HepG2 (cell line): ENCODE measurements around the gene TENT4B. TPM values are rescaled to one million over a fixed set of nuclear protein-coding genes. Genes with fewer than 3 reads are reported as not detected.

Experiments
- ATAC-seq: fragments of 200-7000 bp; cut with Tn5 transposase; 3 replicates; pipeline ENCODE4 v1.9.1; 2020; ENCODE audit warnings: mild to moderate bottlenecking, moderate library complexity
- BruUV-seq: library from RNA; stranded (reverse); fragments of 400-500 nt; replicated peaks from 2 replicates; lab custom pipeline; 2021; lab: Mats Ljungman, UMichigan
- CTCF ChIA-PET: fragments of 300-600 bp; formaldehyde crosslinking; extraction: SDS; loops from one replicate; lab custom pipeline; 2021; ENCODE audit warnings: low total read pairs, inconsistent platforms, low intra/inter-chr PET ratio; lab: Yijun Ruan, JAX
- POLR2A ChIA-PET: fragments of 350-600 bp; sonication (Branson Sonifier 250); formaldehyde crosslinking; loops from one replicate; lab custom pipeline; 2020; ENCODE audit warnings: antibody characterized with exemption, inconsistent platforms; lab: Yijun Ruan, JAX
- DNase-seq: peaks from one replicate; pipeline ENCODE4 v3.0.0-alpha.2; 2015; ENCODE audit warnings: low spot score
- FAIRE-seq: peaks from 3 replicates; lab custom pipeline; 2011; peaks lifted over from hg19 to GRCh38; lab: Jason Lieb, UNC
- H2AFZ ChIP-seq: one replicate; pipeline ENCODE4 v1.6.1; 2011; ENCODE audit warnings: low read length, inconsistent platforms
- H3K27ac ChIP-seq: fragments of 300-600 bp; 3 replicates; pipeline ENCODE4 v1.8.0; 2011; ENCODE audit warnings: mixed run types, mild to moderate bottlenecking, mixed read lengths, low read length, inconsistent platforms; ENCODE audit not compliant: insufficient read depth; ENCODE audit errors: extremely low read length
- H3K27me3 ChIP-seq, 2 experiments: fragments of 200-600 bp in 1 of 2; 2 replicates in 1 of 2; 3 replicates in 1 of 2; pipeline versions ENCODE4 v1.6.0 to v1.8.0; 2011; ENCODE audit warnings: low read length in 2 of 2, mild to moderate bottlenecking in 2 of 2, moderate library complexity in 2 of 2, inconsistent platforms in 1 of 2; ENCODE audit not compliant: insufficient read depth in 2 of 2, control insufficient read depth in 1 of 2
- H3K36me3 ChIP-seq, 2 experiments: fragments of 200-600 bp in 1 of 2; replicated peaks in 1 of 2; 2 replicates in 1 of 2; 3 replicates in 1 of 2; pipeline versions ENCODE4 v1.5.1 to v1.8.0; 2011; ENCODE audit warnings: low read length in 2 of 2, inconsistent platforms in 1 of 2; ENCODE audit not compliant: insufficient read depth in 2 of 2, control insufficient read depth in 1 of 2
- H3K4me1 ChIP-seq: 2 replicates; pipeline ENCODE4 v1.5.1; 2012; ENCODE audit warnings: low read length, inconsistent platforms; ENCODE audit not compliant: insufficient read depth
- H3K4me2 ChIP-seq: 2 replicates; pipeline ENCODE4 v1.6.0; 2011; ENCODE audit warnings: low read depth, low read length, inconsistent platforms
- H3K4me3 ChIP-seq, 3 experiments: fragments of 200-600 bp in 1 of 3; sonication (generic), shearing (Covaris generic) in 1 of 3; replicated peaks in 1 of 3; 2 replicates each; pipeline ENCODE4 v1.5.1; 2011 to 2016; ENCODE audit warnings: low read length in 3 of 3, inconsistent platforms in 2 of 3, low read depth in 2 of 3, mild to moderate bottlenecking in 2 of 3, control low read depth in 1 of 3, mixed read lengths in 1 of 3; ENCODE audit not compliant: insufficient read depth in 1 of 3
- H3K79me2 ChIP-seq: one replicate; pipeline ENCODE4 v1.6.1; 2011; ENCODE audit warnings: low read length, inconsistent platforms; ENCODE audit not compliant: insufficient read depth
- H3K9ac ChIP-seq: 2 replicates; pipeline ENCODE4 v1.6.0; 2011; ENCODE audit warnings: mild to moderate bottlenecking, low read depth, low read length, inconsistent platforms; ENCODE audit not compliant: insufficient read depth
- H3K9me3 ChIP-seq: 2 replicates; pipeline ENCODE4 v1.5.1; 2012; ENCODE audit warnings: mild to moderate bottlenecking, low read length
- H4K20me1 ChIP-seq: 2 replicates; pipeline ENCODE4 v1.6.0; 2011; ENCODE audit warnings: inconsistent platforms, mild to moderate bottlenecking, low read length, moderate library complexity; ENCODE audit not compliant: insufficient read depth
- ZBTB7A ChIP-seq: sonication (generic); formaldehyde crosslinking; IDR thresholded peaks from 2 replicates; pipeline ENCODE4 v1.8.0; 2022; ENCODE audit warnings: mild to moderate bottlenecking, missing genetic modification reagents
- ZBTB7B ChIP-seq: sonication (generic); formaldehyde crosslinking; IDR thresholded peaks from 2 replicates; pipeline ENCODE4 v1.4.0; 2020; ENCODE audit warnings: missing genetic modification reagents
- ZNF576 ChIP-seq: sonication (generic); formaldehyde crosslinking; IDR thresholded peaks from 2 replicates; pipeline ENCODE4 v1.4.0; 2020; ENCODE audit warnings: mild to moderate bottlenecking, missing genetic modification reagents
- ZNF770 ChIP-seq: sonication (generic); formaldehyde crosslinking; IDR thresholded peaks from 2 replicates; pipeline ENCODE4 v1.5.0; 2020; ENCODE audit warnings: mild to moderate bottlenecking, missing genetic modification reagents
- ZNF784 ChIP-seq: sonication (generic); formaldehyde crosslinking; IDR thresholded peaks from 2 replicates; pipeline ENCODE4 v1.5.1; 2020; ENCODE audit warnings: missing genetic modification reagents, mild to moderate bottlenecking, borderline replicate concordance
- WGBS: methylation state at CpG from one replicate; pipeline ENCODE4 v1.1.6; 2017; ENCODE audit warnings: low lambda C conversion rate; 5-methylcytosine and 5-hydroxymethylcytosine counted together
- in situ Hi-C: cut with HindIII; loops from 2 replicates; pipeline ENCODE4 v1.10.0; 2017; ENCODE audit warnings: low pct_unique_long_range_greater_than_20kb; ENCODE audit not compliant: extremely low pct_ligation_motif_present
- intact Hi-C: fragments of 100-400 bp; cut with micrococcal nuclease; formaldehyde crosslinking; loops from one replicate; pipeline ENCODE4 v1.10.0; 2022; ENCODE audit not compliant: unreplicated experiment
- polyA plus RNA-seq, 8 experiments: library from polyadenylated mRNA; depleted of rRNA in 3 of 8; stranded (reverse) in 7 of 8; unstranded in 1 of 8; fragments of >200 nt; fragmentation: Illumina TruSeq in 4 of 8; extraction: Trizol in 4 of 8; gene quantifications; 2 replicates each; pipeline versions ENCODE4 v1.2.1 to v1.2.3, GENCODE V29; 2011 to 2016; ENCODE audit warnings: low read depth in 4 of 8, missing spikeins in 1 of 8, mixed read lengths in 1 of 8; ENCODE audit not compliant: insufficient read depth in 1 of 8
- total RNA-seq, 5 experiments: library from RNA; depleted of rRNA; stranded (reverse); fragments of >200 nt; fragmentation: Illumina TruSeq; extraction: Trizol; gene quantifications; 2 replicates each; pipeline ENCODE4 v1.2.3, GENCODE V29; 2016; ENCODE audit warnings: low read depth in 1 of 5

The TENT4B gene
- total and polyA plus RNA-seq, 2 of the 13 experiments (the other 11 are each of a cell fraction or from before 2014, with no cell fraction given), result 15.0 to 32.8 TPM

GRCh38 chr16:50246299-50247122, 93.4 kb downstream of the TENT4B start (continued):
- TF ChIP-seq ZBTB7B (CRISPR knock-in tag) (peak; percentile 88), ZBTB7A (peak; percentile 71; the same call in 1 of the 2 replicates)

- DNase-seq (no peak), FAIRE-seq (no peak), ATAC-seq (no peak)
- H3K4me2 ChIP-seq, result peak overlapping the region; percentile 89
- H3K9me3 ChIP-seq, result no peaks in the 10 kb centered on the region
- no peaks in the 10 kb centered on the region for H4K20me1 ChIP-seq
- H3K36me3 ChIP-seq, result no peaks in the 10 kb centered on the region
- no peaks in the 10 kb centered on the region for H3K79me2 ChIP-seq
- intact Hi-C loops (loop anchor here (5.0 to 10.0 kb wide), 2 partner anchors 110 to 417 kb away; no protein-coding TSS in a partner anchor), in situ Hi-C loops (loop anchor here (10.0 kb wide), 1 partner anchor 117 kb away; the partner anchor contains the start of gene BRD7)
- no peak overlapping the region for H2AFZ ChIP-seq
- CTCF ChIA-PET, result no interaction called here
- H3K9ac ChIP-seq, result no peak overlapping the region
- H3K27me3 ChIP-seq, result peaks cover 0 to 33% of the 10 kb centered on the region in 2 experiments; a peak in 4 of 5 replicates
- peaks cover 25% of the 10 kb centered on the region for H3K4me1 ChIP-seq
- peak overlapping the region in 1 of 3 experiments; percentile 85; a peak in 2 of 6 replicates for H3K4me3 ChIP-seq
- 84% methylated on average over 12 of the region's 12 CpGs for WGBS
- no peak overlapping the region for H3K27ac ChIP-seq
- TF ChIP-seq ZNF576 (CRISPR knock-in tag), result no peak
- peak; percentile 63 for TF ChIP-seq ZNF770 (CRISPR knock-in tag)
- no peak for TF ChIP-seq ZNF784 (CRISPR knock-in tag)
- POLR2A ChIA-PET, result no interaction called here
- no TSS peak for BruUV-seq
Observed at GRCh38 chr16:50247123-50247905, 94.2 kb downstream of the TENT4B start.
